ENCODE results near the gene COG1.

The COG1 gene

DNA sequence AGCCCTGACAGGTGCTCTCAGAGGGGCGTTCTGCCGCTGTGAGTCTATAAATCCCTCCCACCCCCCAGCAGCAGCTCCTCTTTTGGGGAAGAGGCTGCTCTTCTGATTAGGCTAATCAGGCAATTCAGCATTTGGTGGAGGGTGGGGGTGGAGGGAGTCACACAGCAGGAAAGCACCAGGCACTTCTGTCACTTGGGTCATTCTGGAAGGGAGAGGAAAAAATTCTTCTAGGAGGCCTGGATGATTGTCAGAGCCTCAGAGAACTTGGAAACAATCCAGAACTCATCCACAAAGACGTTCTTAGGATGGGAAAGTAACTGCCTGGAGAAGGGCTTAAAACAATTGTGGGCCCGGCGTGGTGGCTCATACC is 35.3 kb upstream of the COG1 start:
- Histone ChIP-seq H3K79me1 (ENCODE audit: low read length) (no peaks in the 10 kb centered on the region), H2BK15ac (replicated peaks; ENCODE audit: low read depth) (no peak overlapping the region), H3K9ac (ENCODE audit: low read length) (no peak overlapping the region), H3K4me2 (ENCODE audit: low read length) (no peak overlapping the region), H3K27ac (ENCODE audit: low read depth, low read length) (no peak overlapping the region), H3K18ac (ENCODE audit: low read length) (no peak overlapping the region), H4K5ac (ENCODE audit: low read length) (no peak overlapping the region), H2BK5ac (ENCODE audit: low read length) (no peak overlapping the region), H3K79me2 (ENCODE audit: control insufficient read depth, insufficient read depth, low read length) (no peaks in the 10 kb centered on the region), H3K27me3 (ENCODE audit: insufficient read depth, low read length, poor library complexity) (no peaks in the 10 kb centered on the region), H3K56ac (ENCODE audit: low read length) (no peak overlapping the region), H3K36me3 (ENCODE audit: control insufficient read depth, insufficient read depth, low read length) (no peaks in the 10 kb centered on the region), H2BK120ac (ENCODE audit: low read depth, low read length) (no peak overlapping the region), H3K4me1 (ENCODE audit: control insufficient read depth, low read depth, low read length) (peaks cover 15% of the 10 kb centered on the region), H4K8ac (ENCODE audit: low read depth, low read length) (no peak overlapping the region), H2AK5ac (ENCODE audit: low read length) (no peak overlapping the region), H3K23ac (ENCODE audit: low read length) (no peak overlapping the region), H3K4me3 (ENCODE audit: low read length) (no peak overlapping the region), H3K4ac (ENCODE audit: low read depth, low read length) (no peak overlapping the region)
- DNase-seq: peak; percentile 48
- WGBS (ENCODE audit: extremely low coverage, insufficient coverage, low lambda C conversion rate): no CpG with 5 or more reads among the region's 5 CpGs

DNA sequence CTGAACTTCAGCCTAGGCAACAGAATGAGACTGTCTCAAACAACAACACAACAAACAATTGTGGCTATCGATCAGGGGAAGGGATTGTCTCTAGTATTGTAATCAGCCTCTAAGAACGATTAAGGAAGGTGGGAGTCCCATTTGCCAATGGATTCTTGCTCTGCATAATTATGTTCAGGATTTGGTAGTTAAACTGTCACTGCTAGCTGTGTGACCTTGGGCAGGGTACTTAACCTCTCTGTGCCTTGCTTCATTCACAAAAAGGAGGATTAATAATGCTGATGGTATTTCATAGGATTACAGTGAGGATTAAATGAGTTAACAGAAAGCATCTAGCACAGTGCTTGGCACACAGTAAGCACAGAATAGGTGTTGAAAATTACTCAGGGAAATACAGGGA is 34.7 kb upstream of the COG1 start:
- no peak overlapping the region for H3K4me2 ChIP-seq (ENCODE audit: low read length)
- no peak overlapping the region for H2AK5ac ChIP-seq (ENCODE audit: low read length)
- H3K79me2 ChIP-seq (ENCODE audit: control insufficient read depth, insufficient read depth, low read length): no peaks in the 10 kb centered on the region
- no peak overlapping the region for H3K56ac ChIP-seq (ENCODE audit: low read length)
- no peak overlapping the region for H3K23ac ChIP-seq (ENCODE audit: low read length)
- WGBS (ENCODE audit: extremely low coverage, insufficient coverage, low lambda C conversion rate): no CpG with 5 or more reads among the region's 2 CpGs
- H3K27ac ChIP-seq (ENCODE audit: low read depth, low read length): no peak overlapping the region
- H2BK15ac ChIP-seq (replicated peaks; ENCODE audit: low read depth): no peak overlapping the region
- H2BK120ac ChIP-seq (ENCODE audit: low read depth, low read length): no peak overlapping the region
- no peak overlapping the region for H4K5ac ChIP-seq (ENCODE audit: low read length)
- no peak overlapping the region for H4K8ac ChIP-seq (ENCODE audit: low read depth, low read length)
- H3K36me3 ChIP-seq (ENCODE audit: control insufficient read depth, insufficient read depth, low read length): no peaks in the 10 kb centered on the region
- no peaks in the 10 kb centered on the region for H3K27me3 ChIP-seq (ENCODE audit: insufficient read depth, low read length, poor library complexity)
- no peak overlapping the region for H2BK5ac ChIP-seq (ENCODE audit: low read length)
- no peak overlapping the region for H3K18ac ChIP-seq (ENCODE audit: low read length)
- H3K4me3 ChIP-seq (ENCODE audit: low read length): no peak overlapping the region
- no peak overlapping the region for H3K9ac ChIP-seq (ENCODE audit: low read length)
- no peak for DNase-seq
- no peak overlapping the region for H3K4ac ChIP-seq (ENCODE audit: low read depth, low read length)
- H3K4me1 ChIP-seq (ENCODE audit: control insufficient read depth, low read depth, low read length): peaks cover 15% of the 10 kb centered on the region
- no peaks in the 10 kb centered on the region for H3K79me1 ChIP-seq (ENCODE audit: low read length)

GRCh38 chr17:73160980-73161630 is 31.8 kb upstream of the COG1 start:
- no peaks in the 10 kb centered on the region for H3K79me1 ChIP-seq (ENCODE audit: low read length)
- no peak overlapping the region for H3K4ac ChIP-seq (ENCODE audit: low read depth, low read length)
- H2BK15ac ChIP-seq (replicated peaks; ENCODE audit: low read depth): no peak overlapping the region
- WGBS (ENCODE audit: extremely low coverage, insufficient coverage, low lambda C conversion rate): no CpG with 5 or more reads among the region's 3 CpGs
- no peak overlapping the region for H4K5ac ChIP-seq (ENCODE audit: low read length)
- DNase-seq: peak; percentile 91
- peaks cover 6% of the 10 kb centered on the region for H3K27me3 ChIP-seq (ENCODE audit: insufficient read depth, low read length, poor library complexity)
- no peak overlapping the region for H3K18ac ChIP-seq (ENCODE audit: low read length)
- H3K36me3 ChIP-seq (ENCODE audit: control insufficient read depth, insufficient read depth, low read length): no peaks in the 10 kb centered on the region
- no peak overlapping the region for H2AK5ac ChIP-seq (ENCODE audit: low read length)
- peak overlapping the region; percentile 49 for H3K56ac ChIP-seq (ENCODE audit: low read length)
- H3K4me2 ChIP-seq (ENCODE audit: low read length): no peak overlapping the region
- no peak overlapping the region for H3K9ac ChIP-seq (ENCODE audit: low read length)
- no peaks in the 10 kb centered on the region for H3K79me2 ChIP-seq (ENCODE audit: control insufficient read depth, insufficient read depth, low read length)
- peaks cover 13% of the 10 kb centered on the region for H3K4me1 ChIP-seq (ENCODE audit: control insufficient read depth, low read depth, low read length)
- H3K23ac ChIP-seq (ENCODE audit: low read length): no peak overlapping the region
- no peak overlapping the region for H3K4me3 ChIP-seq (ENCODE audit: low read length)
- peak overlapping the region; percentile 21 for H3K27ac ChIP-seq (ENCODE audit: low read depth, low read length)
- peak overlapping the region; percentile 55 for H2BK5ac ChIP-seq (ENCODE audit: low read length)
- H4K8ac ChIP-seq (ENCODE audit: low read depth, low read length): no peak overlapping the region
- H2BK120ac ChIP-seq (ENCODE audit: low read depth, low read length): no peak overlapping the region

- Histone ChIP-seq H2AK5ac (ENCODE audit: low read length) (peak overlapping the region; percentile 77), H4K8ac (ENCODE audit: low read depth, low read length) (no peak overlapping the region), H2BK5ac (ENCODE audit: low read length) (peak overlapping the region; percentile 49), H3K36me3 (ENCODE audit: control insufficient read depth, insufficient read depth, low read length) (no peaks in the 10 kb centered on the region), H3K18ac (ENCODE audit: low read length) (no peak overlapping the region), H3K4me2 (ENCODE audit: low read length) (no peak overlapping the region), H2BK120ac (ENCODE audit: low read depth, low read length) (no peak overlapping the region), H3K4me3 (ENCODE audit: low read length) (no peak overlapping the region), H3K79me1 (ENCODE audit: low read length) (no peaks in the 10 kb centered on the region), H2BK15ac (replicated peaks; ENCODE audit: low read depth) (no peak overlapping the region), H3K4me1 (ENCODE audit: control insufficient read depth, low read depth, low read length) (peaks cover 6% of the 10 kb centered on the region), H3K27me3 (ENCODE audit: insufficient read depth, low read length, poor library complexity) (peaks cover 18% of the 10 kb centered on the region), H3K23ac (ENCODE audit: low read length) (no peak overlapping the region), H3K4ac (ENCODE audit: low read depth, low read length) (no peak overlapping the region), H3K56ac (ENCODE audit: low read length) (peak overlapping the region; percentile 9), H4K5ac (ENCODE audit: low read length) (no peak overlapping the region), H3K79me2 (ENCODE audit: control insufficient read depth, insufficient read depth, low read length) (no peaks in the 10 kb centered on the region), H3K9ac (ENCODE audit: low read length) (no peak overlapping the region), H3K27ac (ENCODE audit: low read depth, low read length) (no peak overlapping the region)
- no peak for DNase-seq
- WGBS (ENCODE audit: extremely low coverage, insufficient coverage, low lambda C conversion rate): no CpG with 5 or more reads among the region's 8 CpGs
These were observed 29.8 kb upstream of the COG1 start for GRCh38 chr17:73163043-73163442.

DNA sequence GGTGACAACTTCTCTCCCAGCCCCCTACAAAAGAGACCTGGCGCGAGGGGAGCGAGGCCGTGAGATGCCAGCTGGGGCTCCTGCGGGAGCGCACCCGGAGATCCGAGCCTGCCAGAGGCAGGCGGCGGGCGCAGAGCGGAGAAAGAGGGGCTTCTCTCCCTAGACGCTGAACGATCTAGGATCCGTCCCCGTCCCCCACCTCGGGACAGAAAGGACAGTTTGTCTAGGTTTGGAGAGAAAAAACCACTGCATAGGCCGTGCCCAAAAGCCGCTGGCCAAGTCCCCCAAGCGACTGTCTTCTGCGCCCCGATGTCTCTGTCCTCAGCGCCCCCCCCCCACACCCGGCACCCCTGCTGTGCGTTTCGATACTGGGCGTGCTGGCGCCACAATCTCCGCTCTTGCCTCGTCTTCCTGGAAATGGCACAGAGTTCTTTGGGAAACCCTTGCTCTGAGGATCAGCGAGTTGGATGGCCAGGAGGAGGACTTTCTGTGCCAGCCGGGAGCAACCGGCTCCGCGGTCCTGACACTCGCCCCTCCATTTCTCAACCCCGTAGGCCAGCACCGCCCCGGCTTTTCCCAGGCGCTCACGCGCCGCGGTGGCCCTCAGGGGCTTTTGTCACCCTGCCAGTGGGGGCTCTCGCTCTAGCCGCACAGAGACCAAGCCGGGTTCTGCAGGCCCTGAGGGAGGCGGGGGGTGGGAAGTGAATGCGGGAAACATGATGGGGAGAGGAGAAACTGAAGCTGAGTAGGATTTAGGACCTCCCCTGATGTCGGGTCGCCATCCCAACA is 27.0 kb upstream of the COG1 start:
- H3K27ac ChIP-seq (ENCODE audit: low read depth, low read length): no peak overlapping the region
- peaks cover 19% of the 10 kb centered on the region for H3K27me3 ChIP-seq (ENCODE audit: insufficient read depth, low read length, poor library complexity)
- no peak overlapping the region for H2BK5ac ChIP-seq (ENCODE audit: low read length)
- no peak overlapping the region for H2BK15ac ChIP-seq (replicated peaks; ENCODE audit: low read depth)
- no peak overlapping the region for H4K5ac ChIP-seq (ENCODE audit: low read length)
- no peak overlapping the region for H2AK5ac ChIP-seq (ENCODE audit: low read length)
- H3K4ac ChIP-seq (ENCODE audit: low read depth, low read length): no peak overlapping the region
- peak overlapping the region; percentile 54 for H3K56ac ChIP-seq (ENCODE audit: low read length)
- no peaks in the 10 kb centered on the region for H3K79me1 ChIP-seq (ENCODE audit: low read length)
- no peaks in the 10 kb centered on the region for H3K36me3 ChIP-seq (ENCODE audit: control insufficient read depth, insufficient read depth, low read length)
- WGBS (ENCODE audit: extremely low coverage, insufficient coverage, low lambda C conversion rate): no CpG with 5 or more reads among the region's 51 CpGs
- peak overlapping the region; percentile 58 for H3K4me2 ChIP-seq (ENCODE audit: low read length)
- no peak overlapping the region for H2BK120ac ChIP-seq (ENCODE audit: low read depth, low read length)
- DNase-seq: no peak
- H3K4me3 ChIP-seq (ENCODE audit: low read length): peak overlapping the region; percentile 6
- H3K23ac ChIP-seq (ENCODE audit: low read length): no peak overlapping the region
- no peaks in the 10 kb centered on the region for H3K79me2 ChIP-seq (ENCODE audit: control insufficient read depth, insufficient read depth, low read length)
- no peak overlapping the region for H3K18ac ChIP-seq (ENCODE audit: low read length)
- H3K9ac ChIP-seq (ENCODE audit: low read length): peak overlapping the region; percentile 70
- H4K8ac ChIP-seq (ENCODE audit: low read depth, low read length): no peak overlapping the region
- H3K4me1 ChIP-seq (ENCODE audit: control insufficient read depth, low read depth, low read length): peaks cover 8% of the 10 kb centered on the region
